ENCODE results near the gene RNF169.

RNF169 gene

DNA sequence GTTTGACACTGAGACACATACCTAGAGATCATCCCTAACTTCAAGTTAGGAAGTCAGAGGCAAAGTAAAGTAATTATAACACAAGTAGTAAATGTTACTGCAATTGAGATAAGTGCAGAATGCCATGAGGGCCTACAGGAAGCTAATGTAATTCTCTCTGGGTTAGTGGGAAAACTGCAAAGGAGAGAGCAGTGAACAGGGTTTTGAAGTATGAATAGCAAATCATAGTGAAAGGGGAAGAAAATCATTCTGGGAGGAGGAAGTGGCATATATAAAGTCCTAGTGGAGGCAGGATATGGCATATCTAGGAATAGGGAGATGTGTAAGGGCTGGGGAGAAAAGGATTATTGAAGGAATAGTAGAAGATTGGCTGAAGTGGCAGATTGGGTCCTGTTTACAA is 27.9 kb downstream of the RNF169 start:
- no peak for ATAC-seq (ENCODE audit: low read depth)
- no peak overlapping the region for H3K27ac ChIP-seq (ENCODE audit: poor library complexity, severe bottlenecking)

DNA sequence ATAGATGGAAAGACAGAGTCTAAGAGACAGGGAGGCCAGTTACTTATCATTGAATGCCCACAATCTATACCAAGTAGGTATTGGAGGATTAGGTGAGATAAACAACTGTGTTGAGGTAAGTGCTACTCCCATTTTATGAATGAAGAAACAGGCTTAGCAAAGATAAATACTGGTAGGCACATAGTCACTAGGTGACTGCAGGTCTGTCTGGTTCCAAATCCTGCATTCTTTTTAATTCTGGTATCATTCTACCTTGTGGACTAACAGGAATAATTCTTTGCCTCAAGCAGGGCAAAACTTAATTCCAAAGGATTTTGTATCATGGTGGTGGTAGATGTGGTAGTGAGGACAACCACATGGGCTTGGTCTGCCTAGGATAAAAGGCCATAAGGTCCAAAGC is 28.4 kb downstream of the RNF169 start:
- TF ChIP-seq, protein P1, sequence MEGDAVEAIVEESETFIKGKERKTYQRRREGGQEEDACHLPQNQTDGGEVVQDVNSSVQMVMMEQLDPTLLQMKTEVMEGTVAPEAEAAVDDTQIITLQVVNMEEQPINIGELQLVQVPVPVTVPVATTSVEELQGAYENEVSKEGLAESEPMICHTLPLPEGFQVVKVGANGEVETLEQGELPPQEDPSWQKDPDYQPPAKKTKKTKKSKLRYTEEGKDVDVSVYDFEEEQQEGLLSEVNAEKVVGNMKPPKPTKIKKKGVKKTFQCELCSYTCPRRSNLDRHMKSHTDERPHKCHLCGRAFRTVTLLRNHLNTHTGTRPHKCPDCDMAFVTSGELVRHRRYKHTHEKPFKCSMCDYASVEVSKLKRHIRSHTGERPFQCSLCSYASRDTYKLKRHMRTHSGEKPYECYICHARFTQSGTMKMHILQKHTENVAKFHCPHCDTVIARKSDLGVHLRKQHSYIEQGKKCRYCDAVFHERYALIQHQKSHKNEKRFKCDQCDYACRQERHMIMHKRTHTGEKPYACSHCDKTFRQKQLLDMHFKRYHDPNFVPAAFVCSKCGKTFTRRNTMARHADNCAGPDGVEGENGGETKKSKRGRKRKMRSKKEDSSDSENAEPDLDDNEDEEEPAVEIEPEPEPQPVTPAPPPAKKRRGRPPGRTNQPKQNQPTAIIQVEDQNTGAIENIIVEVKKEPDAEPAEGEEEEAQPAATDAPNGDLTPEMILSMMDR (IDR thresholded peaks at IDR 0.05; ENCODE audit: poor library complexity, severe bottlenecking), result no peak
- DNase-seq (ENCODE audit: low spot score) (no peak), ATAC-seq (ENCODE audit: low read depth) (no peak)
- no peak overlapping the region for H3K4me3 ChIP-seq (ENCODE audit: severe bottlenecking)
- H3K27ac ChIP-seq (ENCODE audit: poor library complexity, severe bottlenecking), result no peak overlapping the region
- no peaks in the 10 kb centered on the region for H3K9me3 ChIP-seq (ENCODE audit: severe bottlenecking)
- H3K27me3 ChIP-seq (ENCODE audit: insufficient read depth, poor library complexity, severe bottlenecking), result no peaks in the 10 kb centered on the region
- no peaks in the 10 kb centered on the region for H3K36me3 ChIP-seq (ENCODE audit: low read depth)
- H3K4me1 ChIP-seq (ENCODE audit: insufficient read depth, poor library complexity, severe bottlenecking), result no peaks in the 10 kb centered on the region

More for the DNA sequence above, 27.9 kb downstream of the RNF169 start:
- Histone ChIP-seq H3K9me3 (ENCODE audit: severe bottlenecking) (no peaks in the 10 kb centered on the region), H3K27me3 (ENCODE audit: insufficient read depth, poor library complexity, severe bottlenecking) (no peaks in the 10 kb centered on the region), H3K4me1 (ENCODE audit: insufficient read depth, poor library complexity, severe bottlenecking) (no peaks in the 10 kb centered on the region), H3K36me3 (ENCODE audit: low read depth) (no peaks in the 10 kb centered on the region), H3K4me3 (ENCODE audit: severe bottlenecking) (no peak overlapping the region)
- no peak for DNase-seq (ENCODE audit: low spot score)
- TF ChIP-seq, protein P1 (IDR thresholded peaks at IDR 0.05; ENCODE audit: poor library complexity, severe bottlenecking), result no peak

DNA sequence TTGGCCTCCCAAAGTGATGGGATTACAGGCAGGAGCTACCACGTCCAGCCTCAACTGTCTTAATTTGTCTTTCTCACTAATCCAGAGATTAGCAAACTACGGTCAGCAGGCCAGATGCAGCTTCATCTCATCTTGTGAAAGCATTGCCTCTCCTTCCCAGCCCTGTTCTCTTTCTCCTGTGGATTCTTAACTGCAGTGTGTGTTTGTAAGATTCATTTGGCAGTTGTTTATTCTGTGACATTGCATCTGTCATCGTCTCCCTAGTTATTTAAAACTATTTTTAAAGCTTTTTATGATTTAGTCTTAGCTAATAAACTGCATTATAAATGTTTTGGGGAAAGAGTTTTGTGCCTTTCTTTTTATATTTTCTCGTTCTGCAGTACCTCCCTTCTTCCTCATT is 29.2 kb downstream of the RNF169 start:
- Histone ChIP-seq H3K4me3 (ENCODE audit: severe bottlenecking) (no peak overlapping the region), H3K27ac (ENCODE audit: poor library complexity, severe bottlenecking) (no peak overlapping the region), H3K36me3 (ENCODE audit: low read depth) (no peaks in the 10 kb centered on the region), H3K9me3 (ENCODE audit: severe bottlenecking) (no peaks in the 10 kb centered on the region), H3K27me3 (ENCODE audit: insufficient read depth, poor library complexity, severe bottlenecking) (no peaks in the 10 kb centered on the region), H3K4me1 (ENCODE audit: insufficient read depth, poor library complexity, severe bottlenecking) (peaks cover 2% of the 10 kb centered on the region)
- TF ChIP-seq, protein P1 (IDR thresholded peaks at IDR 0.05; ENCODE audit: poor library complexity, severe bottlenecking), result no peak
- DNase-seq (ENCODE audit: low spot score), result no peak
- no peak for ATAC-seq (ENCODE audit: low read depth)

DNA sequence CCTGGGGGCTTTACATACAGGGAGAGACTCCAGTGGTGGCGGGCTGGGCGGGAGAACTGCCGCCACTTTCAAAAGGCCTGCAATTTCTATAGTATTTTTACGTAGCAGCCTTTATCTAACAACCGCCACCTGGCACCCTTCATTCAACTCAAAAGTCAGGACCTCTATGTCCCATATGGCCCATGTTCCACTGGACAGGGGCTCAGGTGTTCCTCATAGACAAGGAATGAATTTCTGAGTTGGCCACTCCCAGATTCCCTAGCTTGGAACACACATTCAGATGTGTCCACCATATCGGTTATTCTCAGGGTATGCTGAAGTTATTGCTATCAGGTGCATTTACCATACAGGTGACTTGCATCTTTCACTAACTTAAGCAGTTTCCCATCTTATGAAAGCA is 29.9 kb downstream of the RNF169 start:
- TF ChIP-seq, protein P1 (IDR thresholded peaks at IDR 0.05; ENCODE audit: poor library complexity, severe bottlenecking), result no peak
- Histone ChIP-seq H3K9me3 (ENCODE audit: severe bottlenecking) (no peaks in the 10 kb centered on the region), H3K4me1 (ENCODE audit: insufficient read depth, poor library complexity, severe bottlenecking) (peaks cover 9% of the 10 kb centered on the region), H3K27ac (ENCODE audit: poor library complexity, severe bottlenecking) (no peak overlapping the region), H3K4me3 (ENCODE audit: severe bottlenecking) (no peak overlapping the region), H3K36me3 (ENCODE audit: low read depth) (no peaks in the 10 kb centered on the region), H3K27me3 (ENCODE audit: insufficient read depth, poor library complexity, severe bottlenecking) (no peaks in the 10 kb centered on the region)
- no peak for ATAC-seq (ENCODE audit: low read depth)
- no peak for DNase-seq (ENCODE audit: low spot score)

DNA sequence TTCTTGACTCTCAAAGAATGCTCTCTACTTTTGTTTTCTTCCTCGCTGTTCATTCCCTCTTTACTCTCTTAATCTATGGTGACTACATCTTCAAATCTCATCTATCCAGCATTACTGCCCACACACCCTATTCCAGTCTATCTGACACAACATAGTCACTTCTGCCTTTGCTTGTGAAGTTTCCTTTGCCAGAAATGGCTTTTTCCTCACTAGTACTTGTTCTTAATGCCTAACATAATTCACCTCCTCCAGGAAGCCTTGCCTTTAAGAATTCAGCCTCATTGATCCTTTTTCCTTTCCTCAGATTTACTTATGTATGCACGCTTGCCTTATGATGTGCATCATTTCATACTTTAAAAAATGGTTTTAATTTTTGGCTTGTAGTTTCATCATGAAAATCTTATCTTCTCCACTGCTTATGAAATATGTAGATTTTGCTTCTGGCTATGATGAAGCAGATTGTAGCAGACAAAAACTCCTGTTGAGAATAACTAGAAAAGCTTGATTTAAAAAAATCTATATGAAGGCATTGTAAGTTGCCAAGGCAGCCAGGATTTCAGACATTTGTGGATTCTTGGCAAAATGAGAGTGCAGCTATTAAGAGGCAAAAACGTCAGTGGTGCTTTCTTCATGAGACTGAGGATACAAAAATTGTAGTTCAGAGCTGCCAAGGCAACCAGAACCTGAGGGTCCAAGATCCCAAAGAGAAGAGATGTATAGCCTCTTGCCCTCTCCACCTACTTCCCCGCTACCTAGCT is 31.8 kb downstream of the RNF169 start:
- H3K4me1 ChIP-seq (ENCODE audit: insufficient read depth, poor library complexity, severe bottlenecking), result peaks cover 14% of the 10 kb centered on the region
- DNase-seq (ENCODE audit: low spot score), result no peak
- H3K27ac ChIP-seq (ENCODE audit: poor library complexity, severe bottlenecking), result no peak overlapping the region
- no peak for ATAC-seq (ENCODE audit: low read depth)
- no peaks in the 10 kb centered on the region for H3K9me3 ChIP-seq (ENCODE audit: severe bottlenecking)
- TF ChIP-seq, protein P1 (IDR thresholded peaks at IDR 0.05; ENCODE audit: poor library complexity, severe bottlenecking), result no peak
- H3K27me3 ChIP-seq (ENCODE audit: insufficient read depth, poor library complexity, severe bottlenecking), result no peaks in the 10 kb centered on the region
- no peaks in the 10 kb centered on the region for H3K36me3 ChIP-seq (ENCODE audit: low read depth)
- H3K4me3 ChIP-seq (ENCODE audit: severe bottlenecking), result no peak overlapping the region

Measured in RWPE2 (cell line).